SH-SY5Y (cell line): ENCODE measurements around the gene ARHGAP40.

ENCODE experiments used
- GATA2 ChIP-seq: IDR thresholded peaks from 2 replicates; pipeline ENCODE4 v1.6.1; 2011; ENCODE audit warnings: mild to moderate bottlenecking, low read depth, low read length
- GATA3 ChIP-seq: IDR thresholded peaks from 2 replicates; pipeline ENCODE4 v1.6.1; 2011; ENCODE audit warnings: low read depth, mild to moderate bottlenecking, low read length, moderate library complexity

- no peak for TF ChIP-seq GATA2
- TF ChIP-seq GATA3, result no peak
Measured at GRCh38 chr20:38585404-38586180, 16.0 kb upstream of the ARHGAP40 start.
